Activated CD4-positive, alpha-beta T cell treated with anti-CD3 and anti-CD28 coated beads, Interleukin-2, amount 10 ng/mL, durations not matched to agents 24 days and 14 days (primary cell): ENCODE measurements around the gene TCF7. TPM values are rescaled to one million over a fixed set of nuclear protein-coding genes. Genes with fewer than 3 reads are reported as not detected.
A peak's percentile ranks its signal among the peaks of the same experiment; 100 is the strongest.

Source experiments
- DNase-seq: peaks from one replicate; pipeline ENCODE4 v3.0.0; 2022
- H3K27ac Mint-ChIP-seq: one replicate; pipeline ENCODE4 v1.8.0; 2022; ENCODE audit warnings: mild to moderate bottlenecking, mixed read lengths
- H3K27me3 Mint-ChIP-seq: one replicate; pipeline ENCODE4 v1.8.0; 2022; ENCODE audit warnings: mixed read lengths
- H3K36me3 Mint-ChIP-seq: one replicate; pipeline ENCODE4 v1.8.0; 2022; ENCODE audit warnings: low read depth, mild to moderate bottlenecking, mixed read lengths
- H3K4me1 Mint-ChIP-seq: one replicate; pipeline ENCODE4 v1.8.0; 2021; ENCODE audit warnings: mixed read lengths
- H3K4me3 Mint-ChIP-seq: one replicate; pipeline ENCODE4 v1.8.0; 2022; ENCODE audit warnings: mild to moderate bottlenecking, moderate library complexity, mixed read lengths
- H3K9me3 Mint-ChIP-seq: one replicate; pipeline ENCODE4 v1.8.0; 2021; ENCODE audit warnings: mixed read lengths
- intact Hi-C: fragments of 100-400 bp; cut with micrococcal nuclease; formaldehyde crosslinking; loops from one replicate; pipeline ENCODE4 v1.15.1; 2023
- total RNA-seq: library from RNA; stranded (reverse); gene quantifications from 2 replicates; pipeline ENCODE4 v1.2.3, GENCODE V29; 2022

TCF7 gene
- total RNA-seq, 1 donor from 2014 or later, result 112 TPM

DNA sequence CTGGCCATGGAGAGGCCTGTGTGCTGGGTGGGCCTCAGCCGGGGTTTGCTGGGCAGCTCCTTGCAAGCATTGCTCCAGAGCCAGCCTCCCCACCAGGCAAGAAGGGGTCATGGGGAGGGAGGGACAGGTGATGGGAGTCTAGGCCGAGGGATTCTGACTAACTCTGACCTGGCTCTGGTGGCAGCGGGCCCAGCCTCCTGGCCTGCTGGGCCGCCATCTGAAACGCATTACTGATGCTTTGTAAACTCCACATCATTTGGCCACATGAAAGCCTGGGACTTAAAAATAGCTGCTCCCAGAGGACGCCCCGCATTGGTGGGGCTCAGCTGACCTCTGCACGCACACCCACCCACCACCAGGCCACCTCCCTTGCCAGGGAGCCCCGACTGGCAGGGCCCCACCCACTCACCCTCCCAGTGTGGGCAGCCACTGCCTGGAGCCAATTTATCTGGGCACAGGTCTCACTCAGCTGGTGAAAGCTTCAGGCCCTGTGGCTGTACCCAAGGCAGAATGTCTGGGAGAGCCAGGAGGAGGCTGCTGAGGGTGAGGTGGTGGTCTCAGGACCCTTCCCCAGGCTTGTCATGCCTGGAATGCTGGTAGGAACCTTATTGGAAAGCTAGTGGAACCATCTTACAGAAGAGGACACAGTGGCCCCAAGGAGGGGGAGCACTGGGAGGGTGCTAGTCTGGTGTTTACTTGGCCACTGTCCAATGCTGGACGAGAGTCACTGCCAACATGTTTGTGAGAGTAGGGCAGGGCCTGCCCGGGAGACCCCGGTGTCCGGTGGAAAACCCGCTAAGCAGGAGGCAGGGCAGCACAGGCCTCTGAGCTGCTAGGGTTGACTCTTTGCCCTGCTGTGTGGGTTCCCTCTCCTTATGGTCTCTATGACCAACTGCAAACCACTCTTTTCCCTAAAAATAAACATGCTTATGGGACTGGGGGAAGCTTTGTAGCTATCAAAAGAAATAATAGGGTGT is 10.8 kb downstream of the TCF7 start:
- H3K9me3 Mint-ChIP-seq, result no peaks in the 10 kb centered on the region
- intact Hi-C loops, result no loop called here
- peaks cover 79% of the 10 kb centered on the region for H3K4me1 Mint-ChIP-seq
- peak overlapping the region; percentile 91 for H3K27ac Mint-ChIP-seq
- peak overlapping the region; percentile 79 for H3K4me3 Mint-ChIP-seq
- DNase-seq, result peak; percentile 64
- H3K36me3 Mint-ChIP-seq, result peaks cover 65% of the 10 kb centered on the region
- H3K27me3 Mint-ChIP-seq, result peaks cover 4% of the 10 kb centered on the region

DNA sequence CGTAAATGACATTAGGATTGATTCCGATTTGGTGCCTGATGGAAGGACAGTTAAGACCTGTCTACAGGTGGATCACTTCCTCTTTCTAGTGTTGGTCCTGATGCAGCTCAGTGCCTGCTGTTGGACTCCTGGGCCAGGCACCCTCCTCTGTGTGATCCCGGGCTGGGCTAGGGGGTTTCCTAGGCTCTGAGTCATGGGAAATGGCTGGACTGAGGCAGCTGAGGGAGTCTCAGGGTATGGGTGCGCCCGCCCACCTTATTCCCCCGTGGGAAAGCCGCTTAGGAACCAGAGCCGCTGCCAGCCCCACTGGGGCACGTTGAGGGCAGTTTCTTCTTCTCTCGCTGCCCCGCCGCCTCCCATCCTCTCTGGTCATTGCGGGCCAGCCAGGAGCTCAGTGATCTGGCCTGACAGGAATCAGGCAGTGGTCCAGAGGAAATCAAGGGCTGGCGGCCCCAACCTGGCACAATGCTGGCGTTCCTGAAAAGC is 12.9 kb downstream of the TCF7 start:
- intact Hi-C loops, result loop anchor here (1.0 kb wide), 1 partner anchor 9 kb away; no protein-coding TSS in a partner anchor
- DNase-seq, result peak; percentile 73
- H3K9me3 Mint-ChIP-seq, result no peaks in the 10 kb centered on the region
- peaks cover 64% of the 10 kb centered on the region for H3K36me3 Mint-ChIP-seq
- H3K4me3 Mint-ChIP-seq, result peak overlapping the region; percentile 79
- peak overlapping the region; percentile 91 for H3K27ac Mint-ChIP-seq
- no peaks in the 10 kb centered on the region for H3K27me3 Mint-ChIP-seq
- H3K4me1 Mint-ChIP-seq, result peaks cover 87% of the 10 kb centered on the region

DNA sequence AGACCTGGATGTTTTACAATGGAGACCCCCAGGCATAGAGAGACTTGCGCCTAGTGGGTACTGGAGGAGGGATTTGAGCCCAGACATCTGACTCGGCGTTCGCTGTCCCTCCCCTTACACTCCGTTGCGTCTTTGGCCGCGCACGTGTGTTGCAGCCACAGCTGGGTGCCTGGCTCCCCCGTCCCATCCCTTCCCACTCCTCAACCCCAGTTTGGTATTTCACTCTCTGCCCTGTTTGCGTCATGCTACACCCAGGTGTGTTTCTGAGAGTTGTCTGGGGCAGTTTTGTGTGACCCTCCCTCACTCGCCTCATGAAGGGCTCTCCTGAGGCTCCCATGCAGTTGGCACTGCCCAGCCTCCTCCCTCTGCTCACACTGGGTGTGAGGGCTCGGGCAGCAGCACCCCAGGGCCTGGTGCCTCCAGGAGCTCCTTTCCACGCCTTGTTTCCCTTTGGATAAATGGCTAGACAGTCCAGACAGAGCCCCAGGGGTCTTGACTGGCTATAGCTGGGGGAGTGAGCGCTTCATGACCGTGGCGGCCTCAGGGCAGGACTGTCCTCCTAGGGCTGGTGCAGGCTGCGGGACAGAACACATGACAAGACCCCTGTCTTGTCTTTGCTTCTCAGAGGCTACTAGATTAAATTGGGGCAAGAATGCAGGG is 13.6 kb downstream of the TCF7 start:
- Mint-ChIP-seq H3K9me3 (no peaks in the 10 kb centered on the region), H3K4me3 (peak overlapping the region; percentile 79), H3K36me3 (peaks cover 64% of the 10 kb centered on the region), H3K4me1 (peaks cover 88% of the 10 kb centered on the region), H3K27ac (peak overlapping the region; percentile 91), H3K27me3 (no peaks in the 10 kb centered on the region)
- no peak for DNase-seq
- intact Hi-C loops, result loop anchor here (1.0 kb wide), 1 partner anchor 10 kb away; no protein-coding TSS in a partner anchor

DNA sequence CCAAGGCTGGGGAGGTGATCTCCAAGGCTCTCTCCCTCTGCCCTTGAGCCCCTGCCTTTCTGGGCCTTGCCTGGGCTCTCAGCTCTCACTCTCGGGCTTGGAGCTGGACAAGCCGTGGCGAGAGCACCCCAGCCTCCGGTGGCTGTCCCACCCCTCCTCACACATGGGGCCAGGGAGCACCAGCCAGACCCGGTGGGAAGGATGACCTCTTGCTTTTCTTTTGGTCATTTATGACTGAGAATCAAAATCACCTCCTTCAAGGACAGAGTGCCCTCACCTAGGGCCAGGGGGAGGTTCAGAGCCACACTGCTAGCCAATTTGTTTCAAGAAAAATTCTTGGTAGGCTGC is 14.1 kb downstream of the TCF7 start:
- H3K36me3 Mint-ChIP-seq, result peaks cover 60% of the 10 kb centered on the region
- peaks cover 88% of the 10 kb centered on the region for H3K4me1 Mint-ChIP-seq
- H3K4me3 Mint-ChIP-seq, result peak overlapping the region; percentile 79
- H3K27me3 Mint-ChIP-seq, result no peaks in the 10 kb centered on the region
- intact Hi-C loops, result no loop called here
- no peak for DNase-seq
- peak overlapping the region; percentile 91 for H3K27ac Mint-ChIP-seq
- H3K9me3 Mint-ChIP-seq, result no peaks in the 10 kb centered on the region

DNA sequence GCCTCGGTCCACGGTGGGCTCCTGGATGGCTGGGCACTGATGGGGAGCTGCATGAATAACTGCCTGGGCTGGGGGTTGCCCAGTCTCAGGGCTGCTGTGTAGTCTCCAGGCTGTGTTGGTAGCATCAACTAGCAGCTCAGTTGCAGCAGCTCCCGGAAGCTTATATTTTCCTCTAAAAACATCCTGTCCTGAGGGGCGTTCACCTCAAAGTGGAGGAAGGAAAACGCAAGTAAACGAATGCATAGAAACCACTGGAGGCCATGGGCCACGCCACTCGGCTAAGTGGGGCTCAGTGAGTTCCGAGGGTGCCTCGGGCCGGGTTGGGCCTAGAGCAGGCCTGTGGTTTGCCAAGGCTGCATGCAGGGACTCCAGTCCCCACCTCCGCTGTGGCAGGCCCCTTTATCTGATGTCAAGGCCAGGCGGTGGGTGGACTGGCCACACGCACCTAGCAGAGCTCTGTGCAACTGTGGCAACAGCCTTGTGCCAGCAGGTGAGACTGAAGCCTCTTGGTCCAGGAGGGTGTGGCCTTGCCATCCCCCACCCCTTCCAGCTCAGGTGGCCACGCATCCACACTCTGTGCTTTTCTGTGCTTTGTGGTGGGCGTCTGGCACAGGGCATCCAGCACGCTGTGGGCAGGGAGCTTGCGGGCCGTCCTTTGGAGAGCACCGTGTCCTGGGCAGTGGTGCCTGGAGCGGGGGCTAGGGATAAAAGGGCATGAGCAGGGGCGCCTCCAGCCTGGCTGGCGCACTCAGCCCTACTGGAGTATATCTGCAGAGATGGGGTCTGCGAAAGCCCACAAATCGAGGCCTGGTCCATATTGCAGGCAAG is 15.1 kb downstream of the TCF7 start:
- Mint-ChIP-seq H3K4me1 (peaks cover 88% of the 10 kb centered on the region), H3K27ac (peak overlapping the region; percentile 91), H3K36me3 (peaks cover 58% of the 10 kb centered on the region), H3K4me3 (peak overlapping the region; percentile 79), H3K9me3 (no peaks in the 10 kb centered on the region), H3K27me3 (no peaks in the 10 kb centered on the region)
- DNase-seq, result peak; percentile 83
- intact Hi-C loops, result no loop called here

DNA sequence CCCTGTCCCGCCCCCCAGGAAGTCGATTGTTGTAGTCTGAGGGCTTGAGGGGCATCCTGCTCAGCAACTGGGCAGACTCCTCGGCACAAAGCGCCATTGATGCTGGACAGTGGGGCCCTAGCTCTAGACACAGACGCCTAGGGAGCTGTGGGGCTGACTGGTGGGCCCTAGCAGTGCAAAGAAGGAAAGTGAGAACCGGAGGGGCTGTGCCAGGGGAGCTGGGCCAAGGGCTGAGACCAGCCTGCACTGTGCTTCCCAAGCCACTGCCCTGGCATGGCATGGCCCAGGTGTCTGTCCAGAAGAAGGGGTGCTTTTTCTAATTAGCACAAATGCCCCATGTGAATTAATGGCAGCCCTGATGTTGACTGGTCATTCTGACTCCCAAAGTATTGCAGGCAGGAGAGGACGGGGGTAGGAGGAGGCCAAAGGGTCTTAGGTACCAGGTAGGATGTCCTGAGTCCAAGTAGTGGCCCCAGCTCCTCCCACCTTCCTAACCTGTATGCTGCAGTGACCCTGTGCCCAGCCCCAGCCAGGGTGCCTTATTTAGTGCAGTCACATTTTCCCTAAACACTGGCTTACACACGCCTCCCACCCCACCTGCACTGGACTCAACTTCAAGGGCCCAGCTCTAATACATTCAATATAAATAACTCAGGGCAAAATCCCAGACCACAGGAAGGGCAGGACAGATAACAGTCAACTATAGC is 15.9 kb downstream of the TCF7 start:
- Mint-ChIP-seq H3K4me3 (peak overlapping the region; percentile 79), H3K4me1 (peaks cover 87% of the 10 kb centered on the region), H3K27me3 (peaks cover 2% of the 10 kb centered on the region), H3K27ac (peak overlapping the region; percentile 91), H3K36me3 (peaks cover 61% of the 10 kb centered on the region), H3K9me3 (no peaks in the 10 kb centered on the region)
- intact Hi-C loops, result no loop called here
- DNase-seq, result no peak

DNA sequence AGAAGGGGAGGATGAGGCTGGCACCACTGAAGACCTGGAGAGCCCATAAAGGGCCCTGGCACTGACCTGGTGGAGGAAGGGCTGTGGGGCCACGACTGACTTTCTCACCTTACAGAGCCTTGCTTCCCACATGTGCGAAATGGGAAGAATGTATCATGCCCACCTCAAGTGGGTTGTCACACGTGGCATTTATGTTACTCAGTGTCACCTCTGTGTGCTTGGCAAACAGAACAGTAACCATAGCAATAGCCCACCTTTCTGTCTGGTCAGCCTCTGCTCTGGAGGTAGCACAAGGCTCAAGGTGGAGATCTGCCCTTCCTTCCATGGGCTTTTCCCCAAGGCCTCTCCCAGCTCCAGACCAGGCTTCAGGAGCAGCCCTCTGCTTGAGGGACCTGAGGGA is 16.7 kb downstream of the TCF7 start:
- no peak for DNase-seq
- intact Hi-C loops, result no loop called here
- Mint-ChIP-seq H3K4me1 (peaks cover 87% of the 10 kb centered on the region), H3K27ac (peak overlapping the region; percentile 91), H3K9me3 (no peaks in the 10 kb centered on the region), H3K27me3 (peaks cover 8% of the 10 kb centered on the region), H3K4me3 (peak overlapping the region; percentile 79), H3K36me3 (peaks cover 60% of the 10 kb centered on the region)

DNA sequence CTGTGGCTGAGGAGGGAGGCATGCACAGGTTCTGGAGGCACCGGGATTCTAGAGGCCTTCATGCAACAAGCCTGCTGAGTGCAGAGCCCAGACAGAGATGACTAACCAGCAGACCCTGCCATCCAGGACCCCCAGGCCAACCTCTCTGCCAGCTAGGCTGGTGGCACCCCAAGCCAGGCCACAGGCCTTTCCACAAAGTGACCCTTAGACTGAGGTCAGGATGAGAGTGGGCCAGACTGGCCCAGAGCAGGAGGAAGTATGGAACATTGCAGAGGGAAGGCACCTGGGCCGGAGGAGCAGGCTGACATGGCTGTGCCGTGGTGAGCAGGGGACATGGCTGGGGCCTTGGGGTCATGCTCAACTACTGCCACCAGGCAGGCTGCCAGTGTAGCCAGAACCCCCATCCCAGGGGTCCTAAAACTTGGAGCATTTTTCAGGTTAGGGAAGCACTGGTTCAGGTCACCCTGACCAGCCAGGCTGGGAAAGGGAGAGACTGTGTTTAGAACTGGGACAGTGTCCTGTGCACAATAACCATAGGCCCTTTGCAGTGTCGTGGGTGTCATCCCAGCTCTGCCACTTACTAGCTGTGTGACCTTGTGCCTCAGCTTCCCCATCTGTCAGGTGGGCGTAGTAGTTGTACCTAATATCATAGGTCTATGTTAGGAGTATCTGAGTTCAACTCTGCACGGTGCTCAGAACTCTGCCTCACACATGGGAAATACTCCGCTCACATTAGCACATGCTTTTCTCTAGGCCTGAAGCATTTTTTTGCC is 17.3 kb downstream of the TCF7 start:
- H3K27me3 Mint-ChIP-seq, result peaks cover 8% of the 10 kb centered on the region
- DNase-seq, result no peak
- H3K36me3 Mint-ChIP-seq, result peaks cover 59% of the 10 kb centered on the region
- H3K4me1 Mint-ChIP-seq, result peaks cover 88% of the 10 kb centered on the region
- peak overlapping the region; percentile 79 for H3K4me3 Mint-ChIP-seq
- no peaks in the 10 kb centered on the region for H3K9me3 Mint-ChIP-seq
- peak overlapping the region; percentile 91 for H3K27ac Mint-ChIP-seq
- intact Hi-C loops, result loop anchor here (1.0 to 2.0 kb wide), 2 partner anchors 13 to 19 kb away; no protein-coding TSS in a partner anchor

DNA sequence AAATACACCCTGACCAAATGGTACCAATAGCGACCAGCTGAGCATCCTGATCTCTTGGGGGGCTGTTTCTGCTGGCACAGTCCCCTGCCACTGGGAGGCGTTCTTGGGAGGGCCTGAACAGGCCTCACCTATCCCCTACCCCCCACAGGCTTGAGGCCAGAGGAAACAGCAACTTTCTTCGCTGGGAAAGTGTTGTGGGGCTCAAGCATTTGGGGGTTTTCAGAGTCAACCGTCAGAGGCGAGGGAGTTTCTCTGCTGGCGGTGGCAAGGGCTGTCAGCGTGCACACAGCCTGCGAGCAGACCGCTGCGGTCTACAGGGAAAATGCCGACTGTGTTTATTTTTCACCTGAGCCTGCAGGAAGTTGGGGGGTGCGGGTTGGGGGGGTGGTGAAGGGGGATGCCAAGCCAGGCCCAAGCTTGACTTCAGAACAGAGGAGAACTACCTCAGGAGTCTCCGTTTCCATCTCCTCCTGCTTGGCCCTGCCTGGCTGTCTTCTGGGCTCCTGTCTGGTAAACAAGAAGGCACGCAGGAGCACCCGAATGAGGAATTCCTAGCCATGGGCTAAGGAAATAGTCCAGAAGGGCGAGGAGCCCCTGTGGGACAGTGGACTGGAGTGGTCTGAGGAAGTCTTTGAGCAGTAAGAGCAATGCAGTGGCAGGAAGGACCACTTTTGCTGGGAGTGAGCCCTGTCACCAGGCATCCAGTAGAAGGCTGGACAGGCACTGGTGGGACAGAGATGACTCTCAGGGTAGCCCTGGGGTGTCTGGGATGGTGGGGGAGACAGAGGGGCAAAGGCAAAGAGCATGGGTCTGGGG is 18.1 kb downstream of the TCF7 start:
- Mint-ChIP-seq H3K36me3 (peaks cover 58% of the 10 kb centered on the region), H3K4me3 (peak overlapping the region; percentile 79), H3K27ac (peak overlapping the region; percentile 91), H3K27me3 (peaks cover 8% of the 10 kb centered on the region), H3K4me1 (peaks cover 88% of the 10 kb centered on the region), H3K9me3 (no peaks in the 10 kb centered on the region)
- intact Hi-C loops, result loop anchor here (1.0 to 2.0 kb wide), 2 partner anchors 14 to 20 kb away; no protein-coding TSS in a partner anchor
- DNase-seq, result peak; percentile 93

DNA sequence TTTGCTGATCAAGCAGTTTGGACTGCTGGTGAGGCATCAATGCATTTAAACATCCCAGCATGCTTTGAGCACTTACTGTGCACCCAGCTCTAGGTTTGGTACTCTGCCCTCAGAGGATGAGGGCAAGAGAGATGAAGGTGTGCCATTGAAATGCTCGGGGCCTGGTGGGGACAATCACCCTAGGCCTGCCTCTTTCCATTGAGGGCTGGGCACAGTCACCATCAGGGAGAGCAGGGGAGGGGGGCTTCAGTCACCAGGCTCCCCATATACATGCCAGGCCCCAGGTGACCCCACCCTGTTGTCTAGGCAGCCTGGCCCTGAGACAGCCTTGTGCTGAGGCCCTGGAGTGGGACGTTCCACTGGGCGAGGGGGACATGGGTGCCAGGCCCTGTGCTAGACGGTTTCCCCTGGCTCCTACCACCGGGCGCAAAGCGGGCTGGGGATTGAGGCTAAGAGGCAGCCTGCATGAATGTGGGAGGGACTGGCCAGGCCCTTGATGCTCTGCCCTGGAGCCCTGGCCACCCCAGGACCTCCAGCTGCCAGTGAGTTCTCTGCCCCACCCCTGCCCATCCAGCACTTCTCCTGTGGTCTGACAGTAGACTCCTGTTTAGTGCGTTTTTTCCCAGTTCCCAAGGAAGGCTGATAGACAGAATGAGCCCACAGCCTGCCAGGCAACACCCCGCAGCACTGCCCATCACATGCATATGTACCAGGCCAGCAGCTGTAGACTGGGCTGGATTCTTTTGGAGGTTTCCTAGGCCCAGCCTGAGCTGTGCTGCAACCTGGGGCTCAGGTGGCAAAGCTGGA is 18.9 kb downstream of the TCF7 start:
- H3K27me3 Mint-ChIP-seq, result peaks cover 8% of the 10 kb centered on the region
- no peak for DNase-seq
- H3K4me3 Mint-ChIP-seq, result peak overlapping the region; percentile 79
- intact Hi-C loops, result loop anchor here (2.0 kb wide), 1 partner anchor 15 kb away; no protein-coding TSS in a partner anchor
- peaks cover 86% of the 10 kb centered on the region for H3K4me1 Mint-ChIP-seq
- peak overlapping the region; percentile 91 for H3K27ac Mint-ChIP-seq
- no peaks in the 10 kb centered on the region for H3K9me3 Mint-ChIP-seq
- H3K36me3 Mint-ChIP-seq, result peaks cover 54% of the 10 kb centered on the region

DNA sequence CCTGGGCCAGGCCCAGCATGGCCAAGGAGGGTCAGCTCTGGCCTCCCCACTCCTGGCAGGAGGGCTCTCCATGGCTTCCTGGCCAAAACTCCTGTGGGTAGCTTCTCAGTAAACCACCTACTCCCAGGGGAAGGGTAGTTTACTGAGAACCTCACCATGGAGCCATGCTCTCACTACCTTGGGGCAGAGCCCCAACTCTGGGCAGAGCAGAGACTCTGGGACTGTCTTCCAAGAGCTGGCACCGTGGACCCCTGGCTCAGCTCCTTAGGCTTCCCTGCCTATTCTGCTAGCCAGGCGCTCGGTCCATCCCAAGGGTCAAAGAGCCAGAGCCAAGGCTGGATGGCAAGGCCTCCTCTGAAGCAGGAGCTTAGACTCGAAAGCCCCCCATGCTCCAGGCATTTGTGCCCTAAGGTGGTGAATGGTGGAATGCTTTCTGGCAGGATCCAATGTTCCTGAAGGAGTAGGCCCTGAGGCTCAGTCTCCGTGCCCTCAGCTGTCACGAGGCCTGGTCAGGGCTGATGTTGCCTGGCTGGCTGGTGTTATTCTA is 19.6 kb downstream of the TCF7 start:
- Mint-ChIP-seq H3K4me3 (peak overlapping the region; percentile 52), H3K9me3 (no peaks in the 10 kb centered on the region), H3K27me3 (peaks cover 8% of the 10 kb centered on the region), H3K36me3 (peaks cover 52% of the 10 kb centered on the region), H3K27ac (peak overlapping the region; percentile 91), H3K4me1 (peaks cover 87% of the 10 kb centered on the region)
- no peak for DNase-seq
- intact Hi-C loops, result loop anchor here (2.0 kb wide), 1 partner anchor 15 kb away; no protein-coding TSS in a partner anchor
